H1 (cell line): ENCODE results near the gene SLC44A5. TPM values are rescaled to one million over a fixed set of nuclear protein-coding genes. Genes with fewer than 3 reads are reported as not detected.

Experiments
- CTCF ChIA-PET: fragments of 300-600 bp; sonication (Branson Sonifier 250); formaldehyde crosslinking; loops from one replicate; lab custom pipeline; 2021; ENCODE audit not compliant: partially characterized antibody; lab: Charles Lee
- POLR2A ChIA-PET: fragments of 300-600 bp; sonication (Branson Sonifier 250); formaldehyde crosslinking; loops from one replicate; lab custom pipeline; 2021; ENCODE audit warnings: inconsistent platforms; ENCODE audit not compliant: partially characterized antibody; lab: Charles Lee
- DNase-seq, 2 experiments: peaks; one replicate each; pipeline versions ENCODE4 v3.0.0 to v3.0.0-alpha.2; 2010 to 2022; ENCODE audit warnings: low spot score in 2 of 2, low read depth in 1 of 2, mixed read lengths in 1 of 2
- FAIRE-seq: peaks from 2 replicates; lab custom pipeline; 2011; peaks lifted over from hg19 to GRCh38; lab: Jason Lieb, UNC
- H2AFZ ChIP-seq: 2 replicates; pipeline ENCODE4 v1.8.1; 2012; ENCODE audit warnings: low read length, inconsistent platforms
- H2AK5ac ChIP-seq: 2 replicates; pipeline ENCODE4 v1.6.1; 2013; ENCODE audit warnings: low read depth, low read length
- H2BK120ac ChIP-seq: replicated peaks from 2 replicates; pipeline ENCODE3; 2013; ENCODE audit warnings: low read depth, low read length, inconsistent platforms
- H2BK12ac ChIP-seq: 2 replicates; pipeline ENCODE4 v1.6.1; 2013; ENCODE audit warnings: low read depth, low read length
- H2BK15ac ChIP-seq: 2 replicates; pipeline ENCODE4 v1.6.1; 2013; ENCODE audit warnings: low read length
- H2BK20ac ChIP-seq: 2 replicates; pipeline ENCODE4 v1.6.1; 2013; ENCODE audit warnings: low read length
- H2BK5ac ChIP-seq: 2 replicates; pipeline ENCODE4 v1.6.1; 2013; ENCODE audit warnings: low read depth, low read length
- H3K14ac ChIP-seq: 2 replicates; pipeline ENCODE4 v1.6.1; 2013; ENCODE audit warnings: inconsistent platforms; ENCODE audit not compliant: insufficient read length
- H3K18ac ChIP-seq: 2 replicates; pipeline ENCODE4 v1.6.1; 2013; ENCODE audit warnings: low read length; ENCODE audit errors: extremely low read depth
- H3K23ac ChIP-seq: 2 replicates; pipeline ENCODE4 v1.6.1; 2013; ENCODE audit warnings: inconsistent platforms; ENCODE audit not compliant: insufficient read length
- H3K23me2 ChIP-seq: 2 replicates; pipeline ENCODE4 v1.6.1; 2013; ENCODE audit warnings: low read depth, low read length
- H3K27ac ChIP-seq: 2 replicates; pipeline ENCODE4 v1.6.1; 2011; ENCODE audit warnings: low read depth, low read length, inconsistent platforms
- H3K27me3 ChIP-seq, 4 experiments: replicated peaks in 1 of 4; 1 replicate in 1 of 4; 2 replicates in 3 of 4; pipeline versions ENCODE4 v1.6.1 to v1.8.1; 2011 to 2013; ENCODE audit warnings: low read length in 3 of 4, mild to moderate bottlenecking in 3 of 4, inconsistent platforms in 2 of 4, mixed read lengths in 2 of 4, moderate library complexity in 1 of 4; ENCODE audit not compliant: control insufficient read depth in 3 of 4, insufficient read depth in 3 of 4; ENCODE audit errors: extremely low read depth in 1 of 4
- H3K36me3 ChIP-seq, 4 experiments: 2 replicates each; pipeline versions ENCODE4 v1.6.1 to v1.8.1; 2011 to 2013; ENCODE audit warnings: mild to moderate bottlenecking in 4 of 4, low read length in 3 of 4, moderate library complexity in 2 of 4, control low read depth in 1 of 4, inconsistent platforms in 1 of 4; ENCODE audit not compliant: insufficient read depth in 4 of 4, control insufficient read depth in 2 of 4
- H3K4ac ChIP-seq: replicated peaks from 2 replicates; pipeline ENCODE3; 2013; ENCODE audit warnings: low read length, low read depth, mixed read lengths, inconsistent platforms; ENCODE audit not compliant: insufficient read length
- H3K4me1 ChIP-seq, 4 experiments: replicated peaks in 1 of 4; 1 replicate in 1 of 4; 2 replicates in 3 of 4; pipeline versions ENCODE4 v1.6.1 to v1.8.1; 2011 to 2013; ENCODE audit warnings: low read length in 3 of 4, inconsistent platforms in 2 of 4, mixed read lengths in 1 of 4; ENCODE audit not compliant: insufficient read depth in 4 of 4, control insufficient read depth in 3 of 4
- H3K4me2 ChIP-seq, 2 experiments: 2 replicates each; pipeline versions ENCODE4 v1.6.1 to v1.8.1; 2011 to 2013; ENCODE audit warnings: low read depth in 2 of 2, low read length in 2 of 2, control low read depth in 1 of 2, inconsistent platforms in 1 of 2, mild to moderate bottlenecking in 1 of 2; ENCODE audit not compliant: insufficient read depth in 1 of 2
- H3K4me3 ChIP-seq, 4 experiments: fragments of 200-600, 300-600 bp in 1 of 4; sonication (generic), shearing (Covaris generic), sonication (Bioruptor Twin) in 1 of 4; 2 replicates each; pipeline versions ENCODE4 v1.5.1 to v1.8.1; 2011 to 2016; ENCODE audit warnings: low read length in 4 of 4, low read depth in 3 of 4, control low read depth in 2 of 4, inconsistent platforms in 2 of 4, mild to moderate bottlenecking in 2 of 4, mixed read lengths in 1 of 4, moderate library complexity in 1 of 4; ENCODE audit not compliant: insufficient read depth in 2 of 4; ENCODE audit errors: extremely low read depth in 1 of 4
- H3K56ac ChIP-seq: replicated peaks from 2 replicates; pipeline ENCODE3; 2013; ENCODE audit warnings: low read depth, mild to moderate bottlenecking, mixed read lengths, low read length, inconsistent platforms; ENCODE audit not compliant: insufficient read length
- H3K79me1 ChIP-seq: 2 replicates; pipeline ENCODE4 v1.6.1; 2013; ENCODE audit warnings: low read depth, low read length, control low read depth
- H3K79me2 ChIP-seq, 2 experiments: 2 replicates each; pipeline versions ENCODE4 v1.6.1 to v1.8.1; 2012 to 2013; ENCODE audit warnings: low read length in 2 of 2, mild to moderate bottlenecking in 2 of 2, inconsistent platforms in 1 of 2; ENCODE audit not compliant: insufficient read depth in 2 of 2, control insufficient read depth in 1 of 2
- H3K9ac ChIP-seq, 4 experiments: replicated peaks in 1 of 4; 1 replicate in 1 of 4; 2 replicates in 3 of 4; pipeline versions ENCODE4 v1.6.1 to v1.8.1; 2011 to 2013; ENCODE audit warnings: low read depth in 3 of 4, low read length in 3 of 4, control low read depth in 2 of 4, mild to moderate bottlenecking in 2 of 4, moderate library complexity in 2 of 4, inconsistent platforms in 1 of 4; ENCODE audit errors: extremely low read depth in 1 of 4
- H3K9me3 ChIP-seq, 2 experiments: 2 replicates each; pipeline versions ENCODE4 v1.6.1 to v1.8.1; 2012 to 2013; ENCODE audit warnings: mild to moderate bottlenecking in 2 of 2, moderate library complexity in 2 of 2, control low read depth in 1 of 2, inconsistent platforms in 1 of 2, low read depth in 1 of 2, low read length in 1 of 2, mixed read lengths in 1 of 2; ENCODE audit not compliant: insufficient read depth in 2 of 2
- H4K20me1 ChIP-seq, 2 experiments: replicated peaks in 1 of 2; 2 replicates each; pipeline versions ENCODE3 to v1.8.1; 2011 to 2013; ENCODE audit warnings: inconsistent platforms in 2 of 2, low read length in 2 of 2, mild to moderate bottlenecking in 1 of 2; ENCODE audit not compliant: insufficient read depth in 2 of 2, control insufficient read depth in 1 of 2
- H4K5ac ChIP-seq: 2 replicates; pipeline ENCODE4 v1.6.1; 2013; ENCODE audit warnings: low read length, low read depth, mixed read lengths, inconsistent platforms; ENCODE audit not compliant: insufficient read length
- H4K8ac ChIP-seq: 2 replicates; pipeline ENCODE4 v1.8.0; 2013; ENCODE audit warnings: mild to moderate bottlenecking, moderate library complexity, low read length, inconsistent platforms; ENCODE audit not compliant: insufficient read depth; ENCODE audit errors: extremely low read depth
- H4K91ac ChIP-seq: replicated peaks from 2 replicates; pipeline ENCODE3; 2013; ENCODE audit warnings: low read length, mixed read lengths, inconsistent platforms; ENCODE audit not compliant: insufficient read length
- CBX8 ChIP-seq: fragments of 300-800, 300-1000 bp; sonication (generic); IDR thresholded peaks from 2 replicates; pipeline ENCODE4 v1.7.1; 2016; ENCODE audit warnings: low read depth, low read length, borderline replicate concordance
- EGR1 ChIP-seq: IDR thresholded peaks from 2 replicates; pipeline ENCODE4 v1.6.1; 2011; ENCODE audit warnings: low read depth, low read length, borderline replicate concordance
- EZH2 ChIP-seq: fragments of 200-600 bp; sonication (generic); IDR thresholded peaks from 2 replicates; pipeline ENCODE4 v1.7.1; 2012; ENCODE audit warnings: low read depth, mild to moderate bottlenecking, moderate library complexity, low read length, inconsistent platforms; ENCODE audit not compliant: severe bottlenecking
- FOSL1 ChIP-seq: IDR thresholded peaks from 2 replicates; pipeline ENCODE4 v1.6.1; 2011; ENCODE audit warnings: mild to moderate bottlenecking, low read depth, low read length, moderate library complexity; ENCODE audit not compliant: insufficient read depth
- GABPA ChIP-seq: IDR thresholded peaks from 2 replicates; pipeline ENCODE4 v1.6.1; 2011; ENCODE audit warnings: mild to moderate bottlenecking, low read length, moderate library complexity, borderline replicate concordance; ENCODE audit not compliant: insufficient read depth
- PHF8 ChIP-seq: fragments of 200-600 bp; sonication (generic); conservative IDR thresholded peaks from 2 replicates; pipeline ENCODE4 v1.7.1; 2012; ENCODE audit warnings: low read depth, mild to moderate bottlenecking, inconsistent platforms, low read length, moderate library complexity
- SP4 ChIP-seq: IDR thresholded peaks from 2 replicates; pipeline ENCODE4 v1.6.1; 2012; ENCODE audit warnings: low read length, inconsistent platforms
- WGBS, 2 experiments: shearing (Covaris generic) in 1 of 2; methylation state at CpG; one replicate each; pipeline versions ENCODE4 v1.1.6 to v1.1.7; 2013 to 2015; ENCODE audit warnings: low lambda C conversion rate in 2 of 2, mixed read lengths in 2 of 2, inconsistent platforms in 1 of 2, low coverage in 1 of 2, missing lambda C conversion rate in 1 of 2; ENCODE audit not compliant: insufficient replicate concordance in 2 of 2, insufficient coverage in 1 of 2, insufficient read length in 1 of 2; ENCODE audit errors: extremely low coverage in 1 of 2, missing lambda C conversion rate in 1 of 2; 5-methylcytosine and 5-hydroxymethylcytosine counted together
- polyA plus RNA-seq, 7 experiments: library from polyadenylated mRNA; depleted of rRNA in 3 of 7; stranded (reverse) in 5 of 7; unstranded in 2 of 7; fragments of >200 nt in 5 of 7; fragments of 200-250 nt in 2 of 7; gene quantifications; 1 replicate in 5 of 7; 2 replicates in 1 of 7; 4 replicates in 1 of 7; pipeline versions ENCODE4 v1.2.1 to v1.2.3, GENCODE V29; 2011 to 2013; ENCODE audit warnings: missing spikeins in 2 of 7, mixed read lengths in 2 of 7
- total RNA-seq: library from RNA; stranded (reverse); fragmentation: NEBNext Ultra II Directional; extraction: Animal tissue kit (Norgen Biotek cat#: 25700); gene quantifications from 2 replicates; pipeline ENCODE4 v1.2.1, GENCODE V29; 2021
- TF ChIP-seq, protein P1 (sequence below): IDR thresholded peaks from 2 replicates; pipeline ENCODE4 v1.6.1; 2012; ENCODE audit warnings: low read length, inconsistent platforms
- TF ChIP-seq, protein P2 (sequence below): IDR thresholded peaks from 2 replicates; pipeline ENCODE4 v1.6.1; 2011; ENCODE audit warnings: low read length, improper control_type of control experiment

Gene SLC44A5
- total and polyA plus RNA-seq, 2 of the 8 experiments (the other 6 are each of a cell fraction or from before 2014, with no cell fraction given): 1.8 to 3.3 TPM

DNA sequence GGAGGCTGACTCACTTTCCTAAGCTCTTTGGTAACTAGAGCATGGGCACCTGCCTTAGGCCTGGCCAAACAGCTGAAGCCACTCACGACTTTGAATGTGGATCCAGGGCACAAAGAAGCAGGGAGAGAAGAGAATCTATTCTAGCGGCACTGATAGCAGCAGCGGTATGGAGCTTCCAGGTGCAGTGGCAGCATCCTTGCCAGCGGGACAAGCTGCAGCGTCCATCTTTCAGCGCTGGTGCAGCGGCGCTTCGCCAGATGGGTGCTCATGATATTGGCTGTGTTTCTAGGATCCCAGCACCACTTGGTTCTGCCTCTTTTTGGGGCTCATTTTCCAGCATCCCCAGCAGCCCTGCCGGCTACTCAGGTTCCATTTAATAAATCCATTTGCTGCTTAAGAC lies 184.2 kb downstream of the SLC44A5 start:
- Histone ChIP-seq H3K18ac (no peak overlapping the region), H3K4ac (no peak overlapping the region), H2AFZ (no peak overlapping the region), H3K56ac (no peak overlapping the region), H3K79me1 (no peaks in the 10 kb centered on the region), H3K23ac (no peak overlapping the region), H2BK15ac (no peak overlapping the region), H3K4me2 (no peak overlapping the region), H3K27me3 (no peaks in the 10 kb centered on the region), H3K14ac (no peak overlapping the region), H3K79me2 (no peaks in the 10 kb centered on the region), H4K5ac (no peak overlapping the region), H2AK5ac (no peak overlapping the region), H3K27ac (no peak overlapping the region), H2BK120ac (no peak overlapping the region), H4K20me1 (no peaks in the 10 kb centered on the region), H2BK5ac (no peak overlapping the region)
- WGBS, 2 experiments: 91% methylated on average over 10 of the region's 10 CpGs; no CpG with 5 or more reads in 1 of the 2 experiments
- TF ChIP-seq GABPA (no peak), EZH2 (no peak), SP4 (no peak), FOSL1 (no peak), PHF8 (no peak), EGR1 (no peak), CBX8 (no peak)
- TF ChIP-seq, protein P1, sequence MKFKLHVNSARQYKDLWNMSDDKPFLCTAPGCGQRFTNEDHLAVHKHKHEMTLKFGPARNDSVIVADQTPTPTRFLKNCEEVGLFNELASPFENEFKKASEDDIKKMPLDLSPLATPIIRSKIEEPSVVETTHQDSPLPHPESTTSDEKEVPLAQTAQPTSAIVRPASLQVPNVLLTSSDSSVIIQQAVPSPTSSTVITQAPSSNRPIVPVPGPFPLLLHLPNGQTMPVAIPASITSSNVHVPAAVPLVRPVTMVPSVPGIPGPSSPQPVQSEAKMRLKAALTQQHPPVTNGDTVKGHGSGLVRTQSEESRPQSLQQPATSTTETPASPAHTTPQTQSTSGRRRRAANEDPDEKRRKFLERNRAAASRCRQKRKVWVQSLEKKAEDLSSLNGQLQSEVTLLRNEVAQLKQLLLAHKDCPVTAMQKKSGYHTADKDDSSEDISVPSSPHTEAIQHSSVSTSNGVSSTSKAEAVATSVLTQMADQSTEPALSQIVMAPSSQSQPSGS: no peak
- TF ChIP-seq, protein P2, sequence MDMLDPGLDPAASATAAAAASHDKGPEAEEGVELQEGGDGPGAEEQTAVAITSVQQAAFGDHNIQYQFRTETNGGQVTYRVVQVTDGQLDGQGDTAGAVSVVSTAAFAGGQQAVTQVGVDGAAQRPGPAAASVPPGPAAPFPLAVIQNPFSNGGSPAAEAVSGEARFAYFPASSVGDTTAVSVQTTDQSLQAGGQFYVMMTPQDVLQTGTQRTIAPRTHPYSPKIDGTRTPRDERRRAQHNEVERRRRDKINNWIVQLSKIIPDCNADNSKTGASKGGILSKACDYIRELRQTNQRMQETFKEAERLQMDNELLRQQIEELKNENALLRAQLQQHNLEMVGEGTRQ: no peak
- TF ChIP-seq, all 59 proteins: peak for 0
- CTCF ChIA-PET: interaction anchor here (0.6 to 0.8 kb wide), 4 partner anchors 14 to 377 kb away, joined by 3 read pairs; no protein-coding TSS in a partner anchor
- Histone ChIP-seq H3K23me2 (no peaks in the 10 kb centered on the region), H2BK20ac (no peak overlapping the region), H4K8ac (no peak overlapping the region), H2BK12ac (no peak overlapping the region), H3K4me1 (no peaks in the 10 kb centered on the region), H3K4me3 (no peak overlapping the region), H3K9me3 (no peaks in the 10 kb centered on the region), H3K36me3 (no peaks in the 10 kb centered on the region), H4K91ac (no peak overlapping the region), H3K9ac (no peak overlapping the region)
- no peak for DNase-seq
- FAIRE-seq: no peak
- POLR2A ChIA-PET: no interaction called here
